Lower leg skin (tissue), 4 donors: ENCODE measurements around the gene GPD1. TPM values are rescaled to one million over a fixed set of nuclear protein-coding genes. Genes with fewer than 3 reads are reported as not detected.

ENCODE experiments used
- DNase-seq, 2 donors: peaks; one replicate each; pipeline ENCODE4 v3.0.0-alpha.2; 2019; ENCODE audit warnings: low spot score in 2 of 2
- H3K4me3 ChIP-seq: fragments of 200-600 bp; sonication (generic); 2 replicates; pipeline ENCODE4 v1.5.1; 2017; ENCODE audit warnings: mild to moderate bottlenecking, low read depth; ENCODE audit not compliant: poor library complexity, severe bottlenecking
- CTCF ChIP-seq, 3 donors: fragments of 450-650 bp; IDR thresholded peaks; one replicate each; pipeline ENCODE4 v1.5.1; 2016; ENCODE audit warnings: antibody characterized with exemption in 3 of 3, mild to moderate bottlenecking in 3 of 3, moderate library complexity in 2 of 3
- POLR2A ChIP-seq, 2 donors: fragments of 450-650 bp; IDR thresholded peaks; one replicate each; pipeline ENCODE4 v1.6.1; 2016 to 2017; ENCODE audit warnings: antibody characterized with exemption in 2 of 2, mild to moderate bottlenecking in 1 of 2, moderate library complexity in 1 of 2
- WGBS, 2 donors: methylation state at CpG; one replicate each; pipeline ENCODE4 v1.1.5; 2018; 5-methylcytosine and 5-hydroxymethylcytosine counted together
- intact Hi-C: fragments of 100-400 bp; cut with DNase I; formaldehyde crosslinking; loops from one replicate; pipeline ENCODE4 v1.15.0; 2023; ENCODE audit warnings: low total_unique reads
- total RNA-seq, 4 donors: library from RNA; depleted of rRNA; stranded (reverse); fragments of >200 nt; gene quantifications; one replicate each; pipeline ENCODE4 v1.1.0, GENCODE V29; 2016

GPD1 gene
- total RNA-seq, 4 donors from 2014 or later = 29.9 to 38.8 (median 36.7) TPM

GRCh38 chr12:50058743-50059312 is 45.0 kb upstream of the GPD1 start:
- intact Hi-C loops = loop anchor here (10.0 kb wide), 1 partner anchor 284 kb away; no protein-coding TSS in a partner anchor
- TF ChIP-seq POLR2A (IDR thresholded peaks at IDR 0.05) (no peak), CTCF (IDR thresholded peaks at IDR 0.05) (no peak)
- 91 to 96% methylated on average over 15 of the region's 15 CpGs for WGBS, 2 donors
- H3K4me3 ChIP-seq = no peak overlapping the region
- DNase-seq = no peak

GRCh38 chr12:50059440-50060119 is 44.2 kb upstream of the GPD1 start:
- intact Hi-C loops = loop anchor here (10.0 kb wide), 1 partner anchor 285 kb away; no protein-coding TSS in a partner anchor
- no peak overlapping the region for H3K4me3 ChIP-seq
- 62 to 77% methylated on average over 12 of the region's 12 CpGs for whole genome bisulfite sequencing, 2 donors
- TF ChIP-seq POLR2A (IDR thresholded peaks at IDR 0.05) (no peak), CTCF (IDR thresholded peaks at IDR 0.05) (no peak)
- DNase-seq = no peak

- no peak overlapping the region for H3K4me3 ChIP-seq
- 63 to 65% methylated on average over 4 of the region's 4 CpGs for WGBS, 2 donors
- intact Hi-C loops = no loop called here
- no peak for TF ChIP-seq POLR2A (IDR thresholded peaks at IDR 0.05)
- TF ChIP-seq CTCF (IDR thresholded peaks at IDR 0.05) = no peak
- no peak for DNase-seq
Observed at GRCh38 chr12:50060120-50060468, 43.7 kb upstream of the GPD1 start.

- WGBS, 2 donors = 87 to 93% methylated on average over 2 of the region's 2 CpGs
Observed at GRCh38 chr12:50061171-50061570, 42.6 kb upstream of the GPD1 start.

GRCh38 chr12:50061946-50062686 is 41.7 kb upstream of the GPD1 start:
- no peak for DNase-seq
- H3K4me3 ChIP-seq = no peak overlapping the region
- WGBS, 2 donors = 67 to 70% methylated on average over 6 of the region's 6 CpGs
- intact Hi-C loops = no loop called here
- no peak for TF ChIP-seq CTCF (IDR thresholded peaks at IDR 0.05)
- TF ChIP-seq POLR2A (IDR thresholded peaks at IDR 0.05) = no peak

More at GRCh38 chr12:50061171-50061570, 42.6 kb upstream of the GPD1 start:
- no peak for DNase-seq
- no peak for TF ChIP-seq CTCF (IDR thresholded peaks at IDR 0.05)
- TF ChIP-seq POLR2A (IDR thresholded peaks at IDR 0.05) = no peak
- no peak overlapping the region for H3K4me3 ChIP-seq
- intact Hi-C loops = no loop called here
